Measurements from ENCODE around the gene HOTAIR.

Gene HOTAIR

GRCh38 chr12:53948650-53949593 lies 25.8 kb downstream of the HOTAIR start:
- no peak for DNase-seq (ENCODE audit: low read depth in 2 of 2)

- no peak for DNase-seq (ENCODE audit: low read depth in 2 of 2)
Observed at GRCh38 chr12:53947743-53948142, 27.0 kb downstream of the HOTAIR start.

- DNase-seq (ENCODE audit: low read depth in 2 of 2): no peak
Observed at GRCh38 chr12:53944907-53945847, 29.6 kb downstream of the HOTAIR start.

GRCh38 chr12:53944209-53944608 lies 30.5 kb downstream of the HOTAIR start:
- no peak for DNase-seq (ENCODE audit: low read depth in 2 of 2)

- no peak for DNase-seq (ENCODE audit: low read depth in 2 of 2)
Observed at GRCh38 chr12:53942467-53942997, 32.2 kb downstream of the HOTAIR start.

GRCh38 chr12:53941750-53942149 lies 33.0 kb downstream of the HOTAIR start:
- no peak for DNase-seq (ENCODE audit: low read depth in 2 of 2)

GRCh38 chr12:53941187-53941586 lies 33.6 kb downstream of the HOTAIR start:
- no peak for DNase-seq (ENCODE audit: low read depth in 2 of 2)

- no peak for DNase-seq (ENCODE audit: low read depth in 2 of 2)
Observed at GRCh38 chr12:53940443-53941014, 34.2 kb downstream of the HOTAIR start.

GRCh38 chr12:53939141-53940108 lies 35.3 kb downstream of the HOTAIR start:
- DNase-seq (ENCODE audit: low read depth in 2 of 2): no peak

- DNase-seq (ENCODE audit: low read depth in 2 of 2): no peak
Observed at GRCh38 chr12:53938326-53939140, 36.2 kb downstream of the HOTAIR start, which contains the start of gene HOXC13. Gene HOXC13, plus strand, starts transcription at chr12:53938831. Its CDS starts 76 bp downstream, at chr12:53938907.

- DNase-seq (ENCODE audit: low read depth in 2 of 2): no peak
Observed at GRCh38 chr12:53937596-53938325, 37.0 kb downstream of the HOTAIR start.

- no peak for DNase-seq (ENCODE audit: low read depth in 2 of 2)
Observed at GRCh38 chr12:53937099-53937498, 37.7 kb downstream of the HOTAIR start.

- DNase-seq (ENCODE audit: low read depth in 2 of 2): no peak
Observed at GRCh38 chr12:53935383-53936341, 39.1 kb downstream of the HOTAIR start.

- DNase-seq (ENCODE audit: low read depth in 2 of 2): no peak
Observed at GRCh38 chr12:53932915-53933314, 41.8 kb downstream of the HOTAIR start.

GRCh38 chr12:53931844-53932581 lies 42.7 kb downstream of the HOTAIR start:
- DNase-seq (ENCODE audit: low read depth in 2 of 2): no peak

GRCh38 chr12:53930591-53931255 lies 44.0 kb downstream of the HOTAIR start:
- no peak for DNase-seq (ENCODE audit: low read depth in 2 of 2)

All from stimulated activated CD8-positive, alpha-beta memory T cell treated with anti-CD3 and anti-CD28 coated beads, Interleukin-2, amount 100 ng/mL, for 1 hour (primary cell).